Measurements from ENCODE around the gene ATG5.

DNA sequence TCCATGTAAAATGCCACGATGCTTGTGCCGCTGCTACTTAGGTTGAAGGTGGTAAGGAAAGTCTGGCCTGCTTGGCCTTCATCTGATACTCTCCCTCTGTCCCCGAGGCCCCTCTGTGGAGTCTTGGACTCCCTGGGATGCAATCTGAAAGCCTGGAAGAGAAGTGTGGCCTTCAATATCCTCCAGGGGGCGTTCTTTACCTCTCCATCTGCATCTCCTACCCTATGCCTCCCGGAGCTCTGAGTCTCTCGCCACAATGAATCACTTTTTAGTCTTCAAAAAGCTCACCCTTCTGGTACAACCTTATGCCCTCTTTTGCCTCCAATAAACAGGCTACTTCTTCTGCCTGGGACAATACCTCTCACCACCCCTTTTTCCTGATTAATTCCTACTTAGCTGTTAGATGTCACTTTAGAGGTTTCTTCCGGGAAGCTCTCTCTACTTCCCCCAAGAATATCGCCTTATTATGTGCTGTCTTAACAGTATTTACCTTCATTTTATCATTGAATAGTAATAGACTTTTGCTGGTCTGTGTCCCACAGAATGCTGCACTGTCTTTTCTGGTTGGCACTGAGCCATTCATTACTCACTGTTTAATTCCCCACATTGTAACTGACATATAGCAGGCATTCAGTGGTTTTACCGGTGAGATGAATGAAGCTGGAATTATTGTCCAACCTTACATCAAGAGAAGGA, 13.9 kb upstream of the ATG5 start:
- TF ChIP-seq, protein P1, sequence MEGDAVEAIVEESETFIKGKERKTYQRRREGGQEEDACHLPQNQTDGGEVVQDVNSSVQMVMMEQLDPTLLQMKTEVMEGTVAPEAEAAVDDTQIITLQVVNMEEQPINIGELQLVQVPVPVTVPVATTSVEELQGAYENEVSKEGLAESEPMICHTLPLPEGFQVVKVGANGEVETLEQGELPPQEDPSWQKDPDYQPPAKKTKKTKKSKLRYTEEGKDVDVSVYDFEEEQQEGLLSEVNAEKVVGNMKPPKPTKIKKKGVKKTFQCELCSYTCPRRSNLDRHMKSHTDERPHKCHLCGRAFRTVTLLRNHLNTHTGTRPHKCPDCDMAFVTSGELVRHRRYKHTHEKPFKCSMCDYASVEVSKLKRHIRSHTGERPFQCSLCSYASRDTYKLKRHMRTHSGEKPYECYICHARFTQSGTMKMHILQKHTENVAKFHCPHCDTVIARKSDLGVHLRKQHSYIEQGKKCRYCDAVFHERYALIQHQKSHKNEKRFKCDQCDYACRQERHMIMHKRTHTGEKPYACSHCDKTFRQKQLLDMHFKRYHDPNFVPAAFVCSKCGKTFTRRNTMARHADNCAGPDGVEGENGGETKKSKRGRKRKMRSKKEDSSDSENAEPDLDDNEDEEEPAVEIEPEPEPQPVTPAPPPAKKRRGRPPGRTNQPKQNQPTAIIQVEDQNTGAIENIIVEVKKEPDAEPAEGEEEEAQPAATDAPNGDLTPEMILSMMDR (IDR thresholded peaks at IDR 0.05; ENCODE audit: insufficient read depth, low read length, poor library complexity, severe bottlenecking): peak; percentile 58
- TF ChIP-seq EZH2phosphoT487 (conservative IDR thresholded peaks at IDR 0.05; ENCODE audit: low read length): no peak

Measured in SU-DHL-6 (cell line).